ENCODE results near the gene C19orf44.

C19orf44 gene

DNA sequence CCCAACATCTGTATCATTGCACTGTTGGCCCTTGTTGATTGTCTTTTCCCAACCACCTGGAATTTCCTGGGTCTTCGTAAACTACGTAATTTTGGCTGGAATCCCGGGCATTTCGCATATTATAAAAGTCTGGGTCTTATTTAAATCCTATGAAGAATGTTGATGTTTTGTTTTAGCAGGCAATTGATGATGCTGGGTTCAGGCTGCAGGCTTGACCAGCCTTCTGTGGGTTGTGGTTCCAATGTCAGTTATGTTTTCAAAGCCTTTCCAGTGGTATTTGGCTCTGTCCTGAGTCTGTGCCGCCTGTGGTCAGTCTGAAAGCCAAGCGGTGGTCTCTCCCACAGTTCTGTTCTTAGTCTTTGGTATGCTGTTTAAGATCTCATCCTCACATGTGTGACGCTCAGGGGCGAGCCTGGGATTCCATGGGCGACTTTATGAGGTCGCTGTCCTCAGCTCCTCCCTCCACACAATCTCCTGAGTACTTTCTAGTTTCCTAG is 63.6 kb downstream of the C19orf44 start:
- Histone ChIP-seq H3K4me3 (ENCODE audit: low read length) (no peak overlapping the region), H3K27ac (ENCODE audit: low read length) (no peak overlapping the region), H3K4me2 (ENCODE audit: low read length) (no peak overlapping the region), H3K27me3 (ENCODE audit: low read depth, low read length) (no peaks in the 10 kb centered on the region), H3K36me3 (replicated peaks; ENCODE audit: low read depth, low read length) (peaks cover 56% of the 10 kb centered on the region), H4K20me1 (ENCODE audit: insufficient read depth, low read length) (no peaks in the 10 kb centered on the region), H3K9ac (ENCODE audit: low read length) (no peak overlapping the region), H3K4me1 (ENCODE audit: low read length) (no peaks in the 10 kb centered on the region), H2AFZ (ENCODE audit: low read depth, low read length) (no peak overlapping the region), H3K79me2 (ENCODE audit: low read length) (no peaks in the 10 kb centered on the region), H3K9me3 (ENCODE audit: insufficient read depth, low read length) (no peaks in the 10 kb centered on the region)
- TF ChIP-seq EZH2phosphoT487 (IDR thresholded peaks at IDR 0.05; ENCODE audit: low read depth): no peak
- TF ChIP-seq, protein P1, sequence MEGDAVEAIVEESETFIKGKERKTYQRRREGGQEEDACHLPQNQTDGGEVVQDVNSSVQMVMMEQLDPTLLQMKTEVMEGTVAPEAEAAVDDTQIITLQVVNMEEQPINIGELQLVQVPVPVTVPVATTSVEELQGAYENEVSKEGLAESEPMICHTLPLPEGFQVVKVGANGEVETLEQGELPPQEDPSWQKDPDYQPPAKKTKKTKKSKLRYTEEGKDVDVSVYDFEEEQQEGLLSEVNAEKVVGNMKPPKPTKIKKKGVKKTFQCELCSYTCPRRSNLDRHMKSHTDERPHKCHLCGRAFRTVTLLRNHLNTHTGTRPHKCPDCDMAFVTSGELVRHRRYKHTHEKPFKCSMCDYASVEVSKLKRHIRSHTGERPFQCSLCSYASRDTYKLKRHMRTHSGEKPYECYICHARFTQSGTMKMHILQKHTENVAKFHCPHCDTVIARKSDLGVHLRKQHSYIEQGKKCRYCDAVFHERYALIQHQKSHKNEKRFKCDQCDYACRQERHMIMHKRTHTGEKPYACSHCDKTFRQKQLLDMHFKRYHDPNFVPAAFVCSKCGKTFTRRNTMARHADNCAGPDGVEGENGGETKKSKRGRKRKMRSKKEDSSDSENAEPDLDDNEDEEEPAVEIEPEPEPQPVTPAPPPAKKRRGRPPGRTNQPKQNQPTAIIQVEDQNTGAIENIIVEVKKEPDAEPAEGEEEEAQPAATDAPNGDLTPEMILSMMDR (IDR thresholded peaks at IDR 0.05; ENCODE audit: low read depth, low read length): no peak

DNA sequence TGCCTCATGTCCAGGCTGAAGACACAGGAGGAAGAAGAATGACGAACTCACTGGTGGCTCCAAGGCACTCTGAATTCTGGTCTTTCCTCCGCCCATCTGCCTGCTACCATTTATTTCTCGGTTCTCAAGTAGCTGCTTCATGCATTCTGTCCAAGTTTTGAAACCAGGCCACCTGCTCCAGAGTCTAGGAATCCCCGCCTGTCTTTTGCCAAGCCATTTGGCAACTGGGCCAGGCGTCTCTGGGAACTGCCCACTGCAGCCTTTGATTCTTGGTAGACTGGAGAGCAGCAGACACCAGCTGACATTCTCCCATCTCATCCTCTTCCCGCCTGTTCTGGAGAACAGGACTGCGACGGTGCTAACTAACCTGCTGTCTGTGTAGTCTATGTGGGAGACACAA is 65.2 kb downstream of the C19orf44 start:
- peaks cover 57% of the 10 kb centered on the region for H3K36me3 ChIP-seq (replicated peaks; ENCODE audit: low read depth, low read length)
- no peak overlapping the region for H3K27ac ChIP-seq (ENCODE audit: low read length)
- H3K27me3 ChIP-seq (ENCODE audit: low read depth, low read length): no peaks in the 10 kb centered on the region
- no peak overlapping the region for H2AFZ ChIP-seq (ENCODE audit: low read depth, low read length)
- no peak overlapping the region for H3K4me3 ChIP-seq (ENCODE audit: low read length)
- no peak overlapping the region for H3K4me2 ChIP-seq (ENCODE audit: low read length)
- H3K79me2 ChIP-seq (ENCODE audit: low read length): no peaks in the 10 kb centered on the region
- H3K9ac ChIP-seq (ENCODE audit: low read length): no peak overlapping the region
- no peaks in the 10 kb centered on the region for H3K9me3 ChIP-seq (ENCODE audit: insufficient read depth, low read length)
- H3K4me1 ChIP-seq (ENCODE audit: low read length): no peaks in the 10 kb centered on the region
- H4K20me1 ChIP-seq (ENCODE audit: insufficient read depth, low read length): no peaks in the 10 kb centered on the region
- no peak for TF ChIP-seq EZH2phosphoT487 (IDR thresholded peaks at IDR 0.05; ENCODE audit: low read depth)
- TF ChIP-seq, protein P1 (IDR thresholded peaks at IDR 0.05; ENCODE audit: low read depth, low read length): no peak

DNA sequence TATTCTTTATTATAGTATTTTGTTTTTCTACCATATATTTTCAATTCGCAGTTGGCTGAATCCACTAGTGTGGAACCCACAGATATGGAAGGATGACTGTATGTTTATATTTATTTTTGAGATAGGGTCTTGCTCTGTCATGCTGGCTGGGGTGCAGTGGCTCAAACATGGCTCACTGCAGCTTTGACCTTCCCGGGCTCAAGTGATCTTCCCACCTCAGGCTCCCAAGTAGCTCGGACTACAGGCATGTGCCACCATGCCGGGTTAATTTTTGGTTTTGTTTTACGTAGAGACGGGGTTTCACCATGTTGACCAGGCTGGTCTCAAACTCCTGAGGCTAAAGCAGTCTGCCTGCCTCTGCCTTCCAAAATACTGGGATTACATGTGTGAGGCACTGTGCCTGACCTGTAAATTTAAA is 66.4 kb downstream of the C19orf44 start:
- Histone ChIP-seq H3K27me3 (ENCODE audit: low read depth, low read length) (no peaks in the 10 kb centered on the region), H3K4me1 (ENCODE audit: low read length) (no peaks in the 10 kb centered on the region), H3K4me3 (ENCODE audit: low read length) (no peak overlapping the region), H3K9me3 (ENCODE audit: insufficient read depth, low read length) (no peaks in the 10 kb centered on the region), H3K27ac (ENCODE audit: low read length) (no peak overlapping the region), H3K4me2 (ENCODE audit: low read length) (no peak overlapping the region), H2AFZ (ENCODE audit: low read depth, low read length) (no peak overlapping the region), H3K36me3 (replicated peaks; ENCODE audit: low read depth, low read length) (peaks cover 57% of the 10 kb centered on the region), H3K79me2 (ENCODE audit: low read length) (no peaks in the 10 kb centered on the region), H3K9ac (ENCODE audit: low read length) (no peak overlapping the region), H4K20me1 (ENCODE audit: insufficient read depth, low read length) (no peaks in the 10 kb centered on the region)
- TF ChIP-seq, protein P1 (IDR thresholded peaks at IDR 0.05; ENCODE audit: low read depth, low read length): no peak
- TF ChIP-seq EZH2phosphoT487 (IDR thresholded peaks at IDR 0.05; ENCODE audit: low read depth): no peak

DNA sequence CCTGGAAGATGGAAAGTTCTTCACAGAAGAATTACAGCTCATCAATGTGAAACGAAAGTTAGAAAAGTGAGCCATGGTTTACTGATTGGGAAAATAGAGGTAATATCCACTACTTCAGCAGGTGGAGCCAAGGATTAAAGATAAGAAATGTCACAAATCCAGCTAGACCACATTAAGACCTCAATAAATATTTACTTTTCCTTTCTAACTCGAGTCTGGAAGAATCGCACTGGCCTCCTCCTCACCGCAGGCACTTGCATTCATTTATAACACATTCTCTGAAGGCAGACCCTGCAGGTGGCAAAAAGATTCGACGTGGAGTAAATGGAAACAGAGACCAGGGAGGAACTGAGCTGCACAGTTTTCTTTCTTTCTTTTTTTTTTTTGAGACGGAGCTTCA is 68.6 kb downstream of the C19orf44 start:
- no peak overlapping the region for H3K27ac ChIP-seq (ENCODE audit: low read length)
- H3K36me3 ChIP-seq (replicated peaks; ENCODE audit: low read depth, low read length): peaks cover 58% of the 10 kb centered on the region
- H3K9ac ChIP-seq (ENCODE audit: low read length): no peak overlapping the region
- H3K79me2 ChIP-seq (ENCODE audit: low read length): peaks cover 11% of the 10 kb centered on the region
- no peak overlapping the region for H3K4me2 ChIP-seq (ENCODE audit: low read length)
- no peak overlapping the region for H3K4me3 ChIP-seq (ENCODE audit: low read length)
- no peaks in the 10 kb centered on the region for H3K4me1 ChIP-seq (ENCODE audit: low read length)
- no peaks in the 10 kb centered on the region for H3K9me3 ChIP-seq (ENCODE audit: insufficient read depth, low read length)
- TF ChIP-seq, protein P1 (IDR thresholded peaks at IDR 0.05; ENCODE audit: low read depth, low read length): no peak
- TF ChIP-seq EZH2phosphoT487 (IDR thresholded peaks at IDR 0.05; ENCODE audit: low read depth): no peak
- no peaks in the 10 kb centered on the region for H4K20me1 ChIP-seq (ENCODE audit: insufficient read depth, low read length)
- no peaks in the 10 kb centered on the region for H3K27me3 ChIP-seq (ENCODE audit: low read depth, low read length)
- no peak overlapping the region for H2AFZ ChIP-seq (ENCODE audit: low read depth, low read length)

Data from OCI-LY3 (cell line).